ENCODE measurements around the gene ARSJ. TPM values are rescaled to one million over a fixed set of nuclear protein-coding genes. Genes with fewer than 3 reads are reported as not detected.

Gene ARSJ
- total RNA-seq, 1 experiment from 2014 or later, result 43.9 TPM

- no peaks in the 10 kb centered on the region for H3K27me3 ChIP-seq (ENCODE audit: control insufficient read depth, insufficient read depth, low read length)
- ATAC-seq (no peak), DNase-seq (ENCODE audit: low read depth, low spot score) (no peak)
- no peaks in the 10 kb centered on the region for H3K9me3 ChIP-seq (ENCODE audit: control insufficient read depth, insufficient read depth, low read depth, low read length)
- no TSS peak for BruUV-seq (replicated peaks)
- POLR2A ChIA-PET, result no interaction called here
- no peak overlapping the region for H3K27ac ChIP-seq (ENCODE audit: low read length)
- CTCF ChIA-PET, result no interaction called here
- TF ChIP-seq CTCF (IDR thresholded peaks at IDR 0.05) (no peak), SIN3A (IDR thresholded peaks at IDR 0.05; ENCODE audit: borderline replicate concordance, insufficient read depth, low read depth, low read length) (no peak), POLR2AphosphoS5 (IDR thresholded peaks at IDR 0.05; ENCODE audit: low read depth, low read length) (no peak), REST (IDR thresholded peaks at IDR 0.05; ENCODE audit: insufficient read depth in 1 of 2, low read depth in 2 of 2, low read length in 1 of 2) (no peak), TCF7L2 (IDR thresholded peaks at IDR 0.05; ENCODE audit: low read depth, low read length) (no peak)
- H3K36me3 ChIP-seq (ENCODE audit: control insufficient read depth, insufficient read depth, low read length), result no peaks in the 10 kb centered on the region
- no peaks in the 10 kb centered on the region for H3K4me1 ChIP-seq (ENCODE audit: control insufficient read depth, insufficient read depth, low read length)
- no peak overlapping the region for H3K4me3 ChIP-seq (ENCODE audit: low read depth in 2 of 2, low read length in 2 of 2)
- in situ Hi-C loops (cut with HindIII; ENCODE audit: low pct_unique_long_range_greater_than_20kb, low sequenced_read_pairs) (no loop called here), intact Hi-C loops (cut with micrococcal nuclease; ENCODE audit: unreplicated experiment) (no loop called here)
Measured at GRCh38 chr4:114019969-114020358, 40.5 kb upstream of the ARSJ start.

- in situ Hi-C loops (cut with HindIII; ENCODE audit: low pct_unique_long_range_greater_than_20kb, low sequenced_read_pairs) (no loop called here), intact Hi-C loops (cut with micrococcal nuclease; ENCODE audit: unreplicated experiment) (no loop called here)
- H3K27ac ChIP-seq (ENCODE audit: low read length), result no peak overlapping the region
- DNase-seq (ENCODE audit: low read depth, low spot score) (no peak), ATAC-seq (no peak)
- H3K9me3 ChIP-seq (ENCODE audit: control insufficient read depth, insufficient read depth, low read depth, low read length), result no peaks in the 10 kb centered on the region
- no TSS peak for BruUV-seq (replicated peaks)
- H3K27me3 ChIP-seq (ENCODE audit: control insufficient read depth, insufficient read depth, low read length), result no peaks in the 10 kb centered on the region
- ChIA-PET POLR2A (no interaction called here), CTCF (no interaction called here)
- no peak overlapping the region for H3K4me3 ChIP-seq (ENCODE audit: low read depth in 2 of 2, low read length in 2 of 2)
- no peaks in the 10 kb centered on the region for H3K4me1 ChIP-seq (ENCODE audit: control insufficient read depth, insufficient read depth, low read length)
- TF ChIP-seq REST (IDR thresholded peaks at IDR 0.05; ENCODE audit: insufficient read depth in 1 of 2, low read depth in 2 of 2, low read length in 1 of 2) (no peak), CTCF (IDR thresholded peaks at IDR 0.05) (no peak), POLR2AphosphoS5 (IDR thresholded peaks at IDR 0.05; ENCODE audit: low read depth, low read length) (no peak)
- H3K36me3 ChIP-seq (ENCODE audit: control insufficient read depth, insufficient read depth, low read length), result no peaks in the 10 kb centered on the region
Measured at GRCh38 chr4:114019276-114019968, 40.0 kb upstream of the ARSJ start.

All from Panc1 (cell line).